HG03066 (cell line): ENCODE measurements around the gene SLC26A11.
"Not testable (repeated sequence)": the region's sequence is repeated elsewhere in the genome, so short reads cannot be mapped to it uniquely, and the experiment has no call there.

Experiments used
- ATAC-seq: cut with Tn5 transposase; IDR thresholded peaks from one replicate; pipeline ENCODE4 v1.9.1; 2021; ENCODE audit warnings: low read depth; ENCODE audit not compliant: unreplicated experiment

The SLC26A11 gene

GRCh38 chr17:80259457-80260068 lies 39.3 kb downstream of the SLC26A11 start:
- ATAC-seq = no peak

- ATAC-seq = no peak
Observed at GRCh38 chr17:80260069-80260535, 39.9 kb downstream of the SLC26A11 start.

- ATAC-seq = no peak
Observed at GRCh38 chr17:80260791-80261158, 40.5 kb downstream of the SLC26A11 start, which contains the start of gene RNF213. Gene RNF213 (plus strand): TSS chr17:80260852. CDS start chr17:80263682, 2,830 bp downstream.

- no peak for ATAC-seq
Observed at GRCh38 chr17:80261159-80261894, 41.1 kb downstream of the SLC26A11 start.

DNA sequence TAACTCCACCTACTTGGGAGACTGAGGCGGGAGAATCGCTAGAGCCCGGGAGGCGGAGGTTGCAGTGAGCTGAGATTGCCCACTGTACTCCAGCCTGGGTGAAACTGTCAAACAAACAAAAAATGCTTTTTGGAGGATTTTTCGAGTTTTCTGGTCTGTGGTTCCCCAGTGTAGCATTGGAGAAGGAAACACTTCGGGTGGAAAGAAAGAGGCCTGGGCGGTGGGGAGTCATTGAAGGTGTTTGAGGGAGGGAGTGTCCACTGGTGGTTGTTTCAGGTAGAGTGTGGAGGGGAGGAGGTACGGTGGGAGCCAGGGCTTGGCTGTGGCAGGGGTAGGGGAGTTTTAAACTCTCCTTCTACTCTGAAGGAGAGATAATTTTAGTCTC lies 41.7 kb downstream of the SLC26A11 start:
- no peak for ATAC-seq

DNA sequence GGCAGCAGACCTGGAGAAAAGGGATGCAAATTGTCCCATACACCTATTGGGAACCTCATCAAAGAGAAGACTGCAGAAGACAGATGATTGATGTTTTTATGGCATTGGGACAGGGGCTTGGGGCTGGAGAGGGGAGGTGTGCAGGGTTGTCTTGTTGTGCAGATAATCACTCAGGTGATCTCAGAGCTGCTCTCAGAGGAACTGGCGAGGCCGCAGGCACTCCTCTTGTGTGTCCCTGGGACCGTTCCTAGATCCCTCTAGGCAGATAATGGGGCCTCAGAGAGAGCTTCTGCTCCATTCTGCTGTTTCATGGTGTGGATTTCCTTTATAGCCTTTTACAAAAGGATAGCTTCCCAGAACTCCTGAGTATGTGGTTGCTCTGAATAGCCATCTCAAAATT lies 42.1 kb downstream of the SLC26A11 start:
- no peak for ATAC-seq

GRCh38 chr17:80262775-80263244 lies 42.6 kb downstream of the SLC26A11 start:
- no peak for ATAC-seq

- ATAC-seq = peak; percentile 35
Observed at GRCh38 chr17:80263253-80264204, 43.3 kb downstream of the SLC26A11 start.

DNA sequence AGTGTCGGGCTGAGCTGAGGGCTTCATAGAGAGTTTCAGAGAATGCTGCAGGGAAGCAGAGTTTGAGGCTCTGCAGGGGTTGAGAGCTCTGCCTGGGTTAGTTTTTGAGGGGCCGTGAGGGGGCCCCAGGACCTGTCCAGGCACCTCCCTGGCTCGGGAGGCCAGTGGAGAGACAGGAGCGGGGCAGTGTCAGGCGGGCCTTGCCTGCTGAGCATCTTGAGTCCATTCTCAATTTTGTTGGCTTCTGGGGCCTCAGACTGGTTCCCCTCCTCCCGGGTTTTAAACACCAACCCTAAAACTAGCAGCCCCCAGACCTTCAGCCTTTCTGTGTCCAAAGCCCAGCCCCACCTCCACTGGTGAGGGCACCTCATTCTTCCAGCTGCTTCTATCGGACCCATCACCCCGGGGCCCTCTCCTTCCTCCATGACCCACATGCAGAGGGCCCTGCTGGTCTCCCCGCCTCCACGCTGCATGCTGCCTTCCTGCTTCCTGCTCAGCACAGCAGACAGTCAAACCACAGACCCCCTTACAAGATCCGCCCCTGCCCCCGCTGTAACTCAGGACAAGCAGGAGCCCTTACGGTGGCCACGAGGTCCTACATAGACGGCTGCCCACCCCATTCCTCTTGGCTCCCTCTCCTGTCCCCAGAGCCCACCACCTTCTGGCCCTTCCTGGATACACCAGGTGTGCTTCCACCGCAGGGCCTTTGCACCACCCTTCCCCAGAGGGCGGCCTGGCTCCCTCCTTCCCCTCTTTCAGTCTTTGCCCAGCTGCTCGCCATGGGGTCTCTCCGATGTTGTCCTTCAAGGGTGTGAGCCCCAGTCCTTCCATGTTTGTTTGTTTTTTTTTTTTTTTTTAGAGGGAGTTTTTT lies 44.2 kb downstream of the SLC26A11 start:
- ATAC-seq = no peak

GRCh38 chr17:80265205-80266068 lies 45.2 kb downstream of the SLC26A11 start:
- no peak for ATAC-seq

DNA sequence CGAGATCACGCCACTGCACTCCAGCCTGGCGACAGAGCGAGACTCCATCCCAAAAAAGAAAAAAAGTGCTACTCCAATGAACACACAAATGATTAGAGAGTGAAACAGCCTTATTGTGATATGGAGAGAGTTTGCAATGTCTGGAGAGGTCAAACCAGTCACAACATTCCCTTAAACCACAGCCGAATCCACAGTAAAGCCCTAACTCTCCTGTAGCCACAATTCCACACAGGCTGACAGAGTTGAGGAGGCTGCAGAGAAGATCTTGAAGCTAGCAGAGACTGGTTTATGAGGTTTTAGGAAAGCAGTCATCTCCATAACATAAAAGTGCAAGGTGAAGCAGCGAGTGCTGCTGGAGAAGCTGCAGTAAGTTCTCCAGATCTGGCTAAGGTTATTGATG lies 47.2 kb downstream of the SLC26A11 start:
- no peak for ATAC-seq

GRCh38 chr17:80268427-80268826 lies 48.2 kb downstream of the SLC26A11 start:
- no peak for ATAC-seq

GRCh38 chr17:80269405-80269807 lies 49.2 kb downstream of the SLC26A11 start:
- ATAC-seq = no peak

DNA sequence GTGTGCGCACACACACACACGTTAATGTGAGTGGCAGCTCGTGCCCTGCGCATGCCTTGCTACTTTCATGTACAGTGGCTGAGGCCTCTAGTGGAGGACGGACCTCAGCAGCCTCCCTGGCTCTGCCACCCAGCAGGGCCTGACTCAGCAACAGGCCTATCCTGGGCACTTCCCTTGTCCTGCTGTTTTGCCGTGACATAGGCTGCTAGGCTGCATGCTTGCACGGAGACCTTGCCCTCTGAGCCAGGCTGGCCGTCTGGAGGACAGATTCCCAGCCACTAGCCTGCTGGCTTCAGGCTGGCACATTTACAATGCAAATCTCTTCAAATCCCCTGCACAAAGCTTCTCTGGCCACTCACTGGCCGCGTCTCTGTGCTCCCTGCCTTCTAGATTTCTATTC lies 49.9 kb downstream of the SLC26A11 start:
- no peak for ATAC-seq

DNA sequence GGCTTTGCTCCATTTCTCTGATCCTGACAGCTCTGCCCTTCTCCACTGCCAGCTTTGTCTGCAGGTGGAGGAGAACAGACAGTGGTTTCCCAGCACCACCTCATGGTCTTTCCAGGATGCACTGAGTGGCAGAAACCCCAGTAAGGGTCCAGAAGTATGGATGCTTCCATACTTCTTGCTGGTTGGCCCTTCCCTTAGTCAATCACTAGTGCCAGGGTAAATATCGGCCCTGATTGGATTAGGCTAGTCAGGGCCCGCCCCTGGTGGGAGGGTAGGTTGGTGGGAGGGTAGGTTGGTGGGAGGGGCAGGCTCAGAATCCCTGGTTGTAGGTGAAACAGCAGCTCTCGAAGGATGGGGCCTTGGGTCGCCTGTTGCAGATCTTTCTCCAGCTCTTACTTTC lies 50.6 kb downstream of the SLC26A11 start:
- ATAC-seq = no peak

DNA sequence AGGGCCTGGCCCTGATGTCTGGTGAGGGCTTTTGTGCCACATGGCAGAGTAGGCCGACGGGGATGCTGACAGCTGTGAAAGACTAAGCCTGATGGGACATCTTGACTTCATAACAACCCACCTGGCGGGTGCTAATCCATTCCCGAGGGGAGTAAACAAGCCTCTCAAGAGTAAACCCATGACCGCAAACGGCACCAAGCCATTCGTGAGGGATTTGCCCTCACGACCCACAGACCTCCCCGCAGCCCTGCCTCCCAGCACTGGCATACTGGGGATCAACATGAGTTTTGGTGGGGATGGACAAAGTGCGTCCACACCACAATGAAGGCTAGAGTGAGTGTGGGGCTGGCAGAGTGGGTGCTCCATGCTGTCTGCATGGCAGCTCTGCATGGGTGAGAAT lies 52.1 kb downstream of the SLC26A11 start:
- no peak for ATAC-seq

DNA sequence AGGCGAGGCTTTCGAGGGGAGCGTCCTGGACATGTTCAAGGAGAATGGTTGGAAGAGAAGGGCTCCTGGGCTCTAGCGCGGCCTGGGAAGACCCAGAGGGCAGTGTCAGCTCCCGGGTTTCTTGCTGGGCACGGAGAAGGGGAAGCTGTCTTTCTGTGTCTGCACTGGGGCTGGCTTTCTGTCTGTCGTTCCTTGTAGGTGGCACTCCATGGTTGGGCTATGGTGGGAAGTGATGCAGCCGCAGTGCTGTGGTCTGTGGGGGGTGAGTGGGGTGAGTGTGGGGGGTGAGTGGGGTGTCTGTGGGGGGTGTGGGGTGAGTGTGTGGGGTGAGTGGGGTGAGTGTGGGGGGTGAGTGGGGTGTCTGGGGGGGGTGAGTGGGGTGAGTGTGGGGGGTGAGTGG lies 54.1 kb downstream of the SLC26A11 start:
- no peak for ATAC-seq

- no peak for ATAC-seq
Observed at GRCh38 chr17:80274871-80275449, 54.7 kb downstream of the SLC26A11 start.

- ATAC-seq = not testable (repeated sequence)
Observed at GRCh38 chr17:80275857-80276256, 55.6 kb downstream of the SLC26A11 start.
